ENCODE data around the gene SUSD5.

GRCh38 chr3:33212406-33212805 is 6.2 kb downstream of the SUSD5 start:
- no peak for TF ChIP-seq CTCF (IDR thresholded peaks at IDR 0.05; ENCODE audit: low read length)
- TF ChIP-seq EZH2 (IDR thresholded peaks at IDR 0.05; ENCODE audit: borderline replicate concordance, low read length): no peak
